Measurements from ENCODE around the gene LEMD3. TPM values are rescaled to one million over a fixed set of nuclear protein-coding genes. Genes with fewer than 3 reads are reported as not detected.

Gene LEMD3
- total RNA-seq, 1 donor from 2014 or later, result 35.8 TPM

DNA sequence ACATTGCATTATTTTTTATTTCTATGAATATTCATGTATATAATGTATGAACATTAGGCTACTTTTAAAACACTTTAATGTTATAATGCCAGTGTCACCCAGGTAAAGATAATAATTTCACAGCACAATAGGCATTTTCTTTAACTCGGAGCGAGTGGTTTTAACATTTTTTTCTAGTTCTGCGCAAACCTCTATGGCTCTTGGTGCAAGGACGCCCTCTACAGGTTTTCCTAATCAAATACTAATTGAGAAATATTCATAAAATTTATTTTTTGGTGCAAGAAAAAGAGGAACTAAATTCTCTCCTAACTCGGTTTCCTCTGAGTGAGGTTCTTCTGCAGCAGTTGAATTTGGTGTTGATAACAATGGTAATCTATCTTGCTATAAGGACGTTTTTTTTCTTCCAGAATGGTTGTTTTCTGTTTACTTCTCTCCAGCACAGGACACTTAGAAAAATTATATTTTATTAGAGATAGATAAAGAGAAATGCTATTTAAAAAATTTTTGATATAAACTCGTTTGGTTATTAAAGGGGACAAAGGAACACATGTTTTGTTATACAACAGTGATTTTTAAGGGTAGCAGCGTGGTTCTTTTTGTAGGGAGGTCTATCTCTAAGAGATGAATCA is 45.8 kb upstream of the LEMD3 start:
- Histone ChIP-seq H3K36me3 (no peaks in the 10 kb centered on the region), H3K4me1 (peaks cover 8% of the 10 kb centered on the region), H3K9me3 (no peaks in the 10 kb centered on the region), H3K27ac (no peak overlapping the region), H3K4me3 (no peak overlapping the region), H3K27me3 (no peaks in the 10 kb centered on the region)
- no peak for TF ChIP-seq POLR2A (IDR thresholded peaks at IDR 0.05)
- TF ChIP-seq, protein P1, sequence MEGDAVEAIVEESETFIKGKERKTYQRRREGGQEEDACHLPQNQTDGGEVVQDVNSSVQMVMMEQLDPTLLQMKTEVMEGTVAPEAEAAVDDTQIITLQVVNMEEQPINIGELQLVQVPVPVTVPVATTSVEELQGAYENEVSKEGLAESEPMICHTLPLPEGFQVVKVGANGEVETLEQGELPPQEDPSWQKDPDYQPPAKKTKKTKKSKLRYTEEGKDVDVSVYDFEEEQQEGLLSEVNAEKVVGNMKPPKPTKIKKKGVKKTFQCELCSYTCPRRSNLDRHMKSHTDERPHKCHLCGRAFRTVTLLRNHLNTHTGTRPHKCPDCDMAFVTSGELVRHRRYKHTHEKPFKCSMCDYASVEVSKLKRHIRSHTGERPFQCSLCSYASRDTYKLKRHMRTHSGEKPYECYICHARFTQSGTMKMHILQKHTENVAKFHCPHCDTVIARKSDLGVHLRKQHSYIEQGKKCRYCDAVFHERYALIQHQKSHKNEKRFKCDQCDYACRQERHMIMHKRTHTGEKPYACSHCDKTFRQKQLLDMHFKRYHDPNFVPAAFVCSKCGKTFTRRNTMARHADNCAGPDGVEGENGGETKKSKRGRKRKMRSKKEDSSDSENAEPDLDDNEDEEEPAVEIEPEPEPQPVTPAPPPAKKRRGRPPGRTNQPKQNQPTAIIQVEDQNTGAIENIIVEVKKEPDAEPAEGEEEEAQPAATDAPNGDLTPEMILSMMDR (IDR thresholded peaks at IDR 0.05), result peak in 2 of 3 experiments; percentile 27 to 50
- DNase-seq (ENCODE audit: extremely low spot score in 2 of 2), result no peak
- intact Hi-C loops (cut with DNase I), result no loop called here

DNA sequence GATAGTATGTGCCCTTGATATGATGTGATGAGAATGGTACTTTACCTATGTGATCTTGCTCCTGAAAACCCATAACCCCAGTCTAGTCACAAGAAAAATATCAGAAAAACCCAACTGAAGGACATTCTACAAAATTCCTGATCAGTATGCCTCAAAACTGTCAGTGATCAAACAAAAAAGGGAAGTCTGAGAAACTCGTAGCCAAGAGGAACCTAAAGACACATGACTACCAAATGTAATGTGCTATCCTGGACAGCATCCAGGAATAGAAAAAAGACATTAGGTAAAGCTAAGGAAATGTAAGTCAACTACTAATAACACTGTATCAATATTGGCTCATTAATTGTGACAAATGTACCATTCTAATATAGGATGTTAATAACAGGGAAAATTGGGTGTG is 44.1 kb upstream of the LEMD3 start:
- Histone ChIP-seq H3K36me3 (no peaks in the 10 kb centered on the region), H3K27me3 (no peaks in the 10 kb centered on the region)
- intact Hi-C loops (cut with DNase I), result no loop called here

DNA sequence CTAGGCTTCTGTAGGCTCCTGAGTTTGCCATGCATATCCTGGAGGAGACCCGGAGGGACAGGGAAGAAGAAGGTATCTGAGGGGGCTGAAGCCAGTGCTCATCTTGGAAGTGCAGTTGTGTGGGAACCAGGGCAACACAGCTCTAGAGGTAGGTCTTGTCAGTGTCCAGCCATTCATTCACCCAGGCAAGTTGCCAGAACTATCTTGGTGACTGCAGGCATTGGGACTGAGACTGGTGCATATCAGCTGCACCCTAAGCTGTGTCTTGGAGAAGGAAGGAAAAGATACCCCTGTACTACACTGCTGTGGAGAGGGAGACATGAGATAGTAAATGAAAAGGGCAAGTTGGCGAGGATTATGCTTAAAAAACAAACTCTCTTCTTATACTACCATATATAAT is 43.4 kb upstream of the LEMD3 start:
- no peaks in the 10 kb centered on the region for H3K27me3 ChIP-seq
- H3K4me3 ChIP-seq, result no peak overlapping the region
- no peaks in the 10 kb centered on the region for H3K9me3 ChIP-seq
- no peaks in the 10 kb centered on the region for H3K36me3 ChIP-seq
- peaks cover 6% of the 10 kb centered on the region for H3K4me1 ChIP-seq
- no peak overlapping the region for H3K27ac ChIP-seq
- no peak for TF ChIP-seq POLR2AphosphoS5 (IDR thresholded peaks at IDR 0.05; ENCODE audit: insufficient read depth in 1 of 2, low read depth in 1 of 2)
- no peak for TF ChIP-seq POLR2A (IDR thresholded peaks at IDR 0.05)
- TF ChIP-seq, protein P1 (IDR thresholded peaks at IDR 0.05), result no peak
- DNase-seq (ENCODE audit: extremely low spot score in 2 of 2), result no peak
- intact Hi-C loops (cut with DNase I), result no loop called here

More for the DNA sequence above, 44.1 kb upstream of the LEMD3 start:
- Histone ChIP-seq H3K4me1 (peaks cover 8% of the 10 kb centered on the region), H3K27ac (no peak overlapping the region), H3K9me3 (no peaks in the 10 kb centered on the region), H3K4me3 (no peak overlapping the region)
- TF ChIP-seq POLR2A (IDR thresholded peaks at IDR 0.05) (no peak), POLR2AphosphoS5 (IDR thresholded peaks at IDR 0.05; ENCODE audit: insufficient read depth in 1 of 2, low read depth in 1 of 2) (no peak)
- TF ChIP-seq, protein P1 (IDR thresholded peaks at IDR 0.05), result no peak
- DNase-seq (ENCODE audit: extremely low spot score in 2 of 2), result no peak

DNA sequence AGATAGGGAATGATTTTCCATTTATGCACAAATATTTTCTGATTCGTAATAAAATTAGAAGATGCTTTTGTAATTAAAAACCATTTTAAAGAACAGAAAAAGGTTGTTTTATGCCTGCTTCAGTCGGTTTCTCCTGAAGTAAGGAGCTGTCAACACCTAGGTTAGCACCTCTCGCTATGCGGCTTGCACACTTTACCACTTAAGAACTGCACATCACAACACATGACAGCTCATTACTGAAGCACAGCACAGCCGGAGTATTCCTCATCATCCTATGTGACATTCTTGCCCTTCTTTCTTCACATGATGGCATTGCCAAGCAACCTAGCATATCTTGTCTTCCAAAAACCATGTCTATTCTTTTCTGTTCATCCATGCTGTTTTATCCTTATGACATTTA is 42.9 kb upstream of the LEMD3 start:
- DNase-seq (ENCODE audit: extremely low spot score in 2 of 2), result no peak
- no peaks in the 10 kb centered on the region for H3K9me3 ChIP-seq
- intact Hi-C loops (cut with DNase I), result no loop called here
- H3K36me3 ChIP-seq, result no peaks in the 10 kb centered on the region
- no peaks in the 10 kb centered on the region for H3K27me3 ChIP-seq
- no peak overlapping the region for H3K4me3 ChIP-seq
- no peak overlapping the region for H3K27ac ChIP-seq
- peaks cover under 1% of the 10 kb centered on the region for H3K4me1 ChIP-seq
- TF ChIP-seq POLR2A (IDR thresholded peaks at IDR 0.05) (no peak), POLR2AphosphoS5 (IDR thresholded peaks at IDR 0.05; ENCODE audit: insufficient read depth in 1 of 2, low read depth in 1 of 2) (no peak)
- TF ChIP-seq, protein P1 (IDR thresholded peaks at IDR 0.05), result no peak

DNA sequence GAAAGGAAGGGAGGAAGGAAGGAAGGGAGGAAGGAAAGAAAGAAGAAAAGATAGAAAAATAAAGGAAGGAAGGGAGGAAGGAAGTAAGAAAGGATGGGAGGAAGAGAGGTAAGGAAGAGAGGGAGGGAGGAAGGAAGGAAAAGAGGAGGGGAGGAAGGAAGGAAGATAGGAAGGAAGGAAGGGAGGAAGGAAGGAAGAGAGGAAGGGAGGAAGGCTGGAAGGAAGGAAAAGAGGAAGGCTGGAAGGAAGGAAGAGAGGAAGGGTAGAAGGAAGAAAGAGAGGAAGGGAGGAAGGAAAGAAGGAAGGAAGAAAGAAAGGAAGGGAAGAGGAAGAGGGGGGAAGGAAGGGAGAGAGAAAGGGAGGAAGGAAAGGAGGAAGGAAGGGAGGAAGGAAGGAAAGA is 35.5 kb upstream of the LEMD3 start:
- intact Hi-C loops (cut with DNase I), result no loop called here

More for the DNA sequence above, 35.5 kb upstream of the LEMD3 start:
- H3K27me3 ChIP-seq, result no peaks in the 10 kb centered on the region
- H3K36me3 ChIP-seq, result no peaks in the 10 kb centered on the region
- no peak for TF ChIP-seq POLR2AphosphoS5 (IDR thresholded peaks at IDR 0.05; ENCODE audit: insufficient read depth in 1 of 2, low read depth in 1 of 2)
- no peak for TF ChIP-seq POLR2A (IDR thresholded peaks at IDR 0.05)
- TF ChIP-seq, protein P1 (IDR thresholded peaks at IDR 0.05), result no peak
- H3K4me1 ChIP-seq, result no peaks in the 10 kb centered on the region
- no peak overlapping the region for H3K4me3 ChIP-seq
- H3K27ac ChIP-seq, result no peak overlapping the region
- no peaks in the 10 kb centered on the region for H3K9me3 ChIP-seq
- DNase-seq (ENCODE audit: extremely low spot score in 2 of 2), result no peak

Data from vagina (tissue), 2 donors.